ENCODE data around the gene C16orf87.

DNA sequence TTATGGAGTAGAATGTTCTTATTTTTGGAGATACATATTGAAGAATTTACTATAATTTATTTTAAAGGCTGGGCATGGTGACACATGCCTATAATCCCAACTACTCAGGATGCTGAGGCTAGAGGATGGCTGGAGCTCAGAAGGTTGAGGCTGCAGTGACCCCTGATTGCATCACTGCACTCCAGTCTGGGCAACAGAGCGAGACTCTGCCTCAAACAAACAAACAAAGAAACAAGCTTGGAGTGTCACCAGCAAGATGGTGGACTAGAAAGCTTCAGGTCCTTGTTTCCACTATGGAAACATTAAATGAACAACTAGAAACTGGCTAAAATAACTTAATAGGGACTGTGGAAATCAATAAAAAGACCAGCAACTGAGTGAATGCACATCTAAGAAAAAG is 35.3 kb upstream of the C16orf87 start:
- TF ChIP-seq, protein P1, sequence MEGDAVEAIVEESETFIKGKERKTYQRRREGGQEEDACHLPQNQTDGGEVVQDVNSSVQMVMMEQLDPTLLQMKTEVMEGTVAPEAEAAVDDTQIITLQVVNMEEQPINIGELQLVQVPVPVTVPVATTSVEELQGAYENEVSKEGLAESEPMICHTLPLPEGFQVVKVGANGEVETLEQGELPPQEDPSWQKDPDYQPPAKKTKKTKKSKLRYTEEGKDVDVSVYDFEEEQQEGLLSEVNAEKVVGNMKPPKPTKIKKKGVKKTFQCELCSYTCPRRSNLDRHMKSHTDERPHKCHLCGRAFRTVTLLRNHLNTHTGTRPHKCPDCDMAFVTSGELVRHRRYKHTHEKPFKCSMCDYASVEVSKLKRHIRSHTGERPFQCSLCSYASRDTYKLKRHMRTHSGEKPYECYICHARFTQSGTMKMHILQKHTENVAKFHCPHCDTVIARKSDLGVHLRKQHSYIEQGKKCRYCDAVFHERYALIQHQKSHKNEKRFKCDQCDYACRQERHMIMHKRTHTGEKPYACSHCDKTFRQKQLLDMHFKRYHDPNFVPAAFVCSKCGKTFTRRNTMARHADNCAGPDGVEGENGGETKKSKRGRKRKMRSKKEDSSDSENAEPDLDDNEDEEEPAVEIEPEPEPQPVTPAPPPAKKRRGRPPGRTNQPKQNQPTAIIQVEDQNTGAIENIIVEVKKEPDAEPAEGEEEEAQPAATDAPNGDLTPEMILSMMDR (IDR thresholded peaks at IDR 0.05): no peak
- TF ChIP-seq POLR2AphosphoS5 (IDR thresholded peaks at IDR 0.05; ENCODE audit: low read depth, low read length): no peak

Measured in Panc1 (cell line).